H1 (cell line): ENCODE results near the gene AFF1. TPM values are rescaled to one million over a fixed set of nuclear protein-coding genes. Genes with fewer than 3 reads are reported as not detected.

ENCODE experiments used
- ASH2L ChIP-seq: fragments of 200-600, 300-600 bp; sonication (generic); IDR thresholded peaks from one replicate; pipeline ENCODE4 v1.7.1; 2017; ENCODE audit warnings: low read length
- BRCA1 ChIP-seq: IDR thresholded peaks from 2 replicates; pipeline ENCODE4 v1.6.1; 2012; ENCODE audit warnings: low read depth, low read length, improper control_type of control experiment
- CREB1 ChIP-seq: IDR thresholded peaks from 2 replicates; pipeline ENCODE4 v1.6.1; 2012; ENCODE audit warnings: inconsistent platforms
- EGR1 ChIP-seq: IDR thresholded peaks from 2 replicates; pipeline ENCODE4 v1.6.1; 2011; ENCODE audit warnings: low read depth, low read length, borderline replicate concordance
- KDM5A ChIP-seq: fragments of 200-600 bp; IDR thresholded peaks from 2 replicates; pipeline ENCODE4 v1.7.1; 2012; ENCODE audit warnings: mild to moderate bottlenecking, low read length, inconsistent platforms, mixed read lengths
- NRF1 ChIP-seq: IDR thresholded peaks from 2 replicates; pipeline ENCODE4 v1.6.1; 2011; ENCODE audit warnings: mild to moderate bottlenecking, low read depth, low read length, improper control_type of control experiment
- PHF8 ChIP-seq: fragments of 200-600 bp; sonication (generic); conservative IDR thresholded peaks from 2 replicates; pipeline ENCODE4 v1.7.1; 2012; ENCODE audit warnings: low read depth, mild to moderate bottlenecking, inconsistent platforms, low read length, moderate library complexity
- SAP30 ChIP-seq: fragments of 300-600 bp; sonication (generic); IDR thresholded peaks from 2 replicates; pipeline ENCODE4 v1.7.1; 2012; ENCODE audit warnings: low read length, moderate library complexity, mild to moderate bottlenecking, inconsistent platforms; ENCODE audit not compliant: insufficient read depth, insufficient replicate concordance
- SIRT6 ChIP-seq: IDR thresholded peaks from one replicate; pipeline ENCODE4 v1.7.1; 2012; ENCODE audit warnings: low read length, inconsistent platforms
- TAF1 ChIP-seq: IDR thresholded peaks from 2 replicates; pipeline ENCODE4 v1.6.1; 2011; ENCODE audit warnings: mild to moderate bottlenecking, low read depth, low read length
- YY1 ChIP-seq: IDR thresholded peaks from 2 replicates; pipeline ENCODE4 v1.6.1; 2011; ENCODE audit warnings: low read depth, mild to moderate bottlenecking, low read length
- polyA plus RNA-seq, 7 experiments: library from polyadenylated mRNA; depleted of rRNA in 3 of 7; stranded (reverse) in 5 of 7; unstranded in 2 of 7; fragments of >200 nt in 5 of 7; fragments of 200-250 nt in 2 of 7; gene quantifications; 1 replicate in 5 of 7; 2 replicates in 1 of 7; 4 replicates in 1 of 7; pipeline versions ENCODE4 v1.2.1 to v1.2.3, GENCODE V29; 2011 to 2013; ENCODE audit warnings: missing spikeins in 2 of 7, mixed read lengths in 2 of 7
- total RNA-seq: library from RNA; stranded (reverse); fragmentation: NEBNext Ultra II Directional; extraction: Animal tissue kit (Norgen Biotek cat#: 25700); gene quantifications from 2 replicates; pipeline ENCODE4 v1.2.1, GENCODE V29; 2021
- TF ChIP-seq, protein P1 (sequence below): IDR thresholded peaks from 2 replicates; pipeline ENCODE4 v1.6.1; 2012; ENCODE audit warnings: inconsistent platforms
- TF ChIP-seq, protein P2 (sequence below): IDR thresholded peaks from 2 replicates; pipeline ENCODE4 v1.6.1; 2011; ENCODE audit warnings: low read length, improper control_type of control experiment

Gene AFF1
- total and polyA plus RNA-seq, 2 of the 8 experiments (the other 6 are each of a cell fraction or from before 2014, with no cell fraction given) = 14.8 to 85.5 TPM

DNA sequence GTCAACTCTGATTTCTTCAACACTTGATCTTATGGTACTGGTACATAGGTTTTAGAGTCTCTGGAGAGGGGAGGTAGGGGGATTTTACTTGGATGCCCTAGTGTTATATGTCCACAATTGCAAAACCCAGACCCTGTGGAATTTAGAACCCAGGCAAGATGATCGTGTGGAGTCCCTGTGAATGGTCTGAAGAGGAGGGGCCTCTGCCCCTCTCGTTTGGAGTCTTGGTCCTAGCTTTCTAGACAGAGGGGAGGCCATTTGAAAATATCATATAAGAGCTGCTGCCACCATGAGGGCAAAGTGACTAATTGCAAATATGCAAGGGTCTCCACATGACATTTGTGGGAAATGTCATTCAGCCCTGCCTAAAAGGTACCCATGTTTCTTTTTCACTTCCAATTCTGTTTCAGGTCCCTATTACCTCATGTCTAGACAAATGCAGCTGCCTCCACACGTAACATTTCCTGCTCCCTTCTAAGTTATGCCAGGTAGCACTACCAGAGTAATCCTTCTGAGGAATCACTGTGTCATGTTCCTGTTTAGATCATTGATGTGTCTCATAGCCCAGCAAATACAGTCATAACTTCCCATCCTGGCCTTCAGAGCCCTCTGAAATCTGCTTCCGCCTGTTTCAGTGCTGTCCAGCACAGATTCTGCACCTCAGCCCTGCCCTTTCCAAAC is 158.8 kb downstream of the AFF1 start (continued):
- TF ChIP-seq PHF8 = no peak
- no peak for TF ChIP-seq EGR1
- no peak for TF ChIP-seq TAF1
- TF ChIP-seq, protein P1, sequence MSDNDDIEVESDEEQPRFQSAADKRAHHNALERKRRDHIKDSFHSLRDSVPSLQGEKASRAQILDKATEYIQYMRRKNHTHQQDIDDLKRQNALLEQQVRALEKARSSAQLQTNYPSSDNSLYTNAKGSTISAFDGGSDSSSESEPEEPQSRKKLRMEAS = no peak
- no peak for TF ChIP-seq SAP30
- no peak for TF ChIP-seq BRCA1
- no peak for TF ChIP-seq KDM5A
- TF ChIP-seq CREB1 = no peak
- TF ChIP-seq ASH2L = no peak
- TF ChIP-seq SIRT6 = no peak
- no peak for TF ChIP-seq NRF1
- peak; percentile 61; the same call in 1 of the 2 replicates for TF ChIP-seq YY1
- TF ChIP-seq, protein P2, sequence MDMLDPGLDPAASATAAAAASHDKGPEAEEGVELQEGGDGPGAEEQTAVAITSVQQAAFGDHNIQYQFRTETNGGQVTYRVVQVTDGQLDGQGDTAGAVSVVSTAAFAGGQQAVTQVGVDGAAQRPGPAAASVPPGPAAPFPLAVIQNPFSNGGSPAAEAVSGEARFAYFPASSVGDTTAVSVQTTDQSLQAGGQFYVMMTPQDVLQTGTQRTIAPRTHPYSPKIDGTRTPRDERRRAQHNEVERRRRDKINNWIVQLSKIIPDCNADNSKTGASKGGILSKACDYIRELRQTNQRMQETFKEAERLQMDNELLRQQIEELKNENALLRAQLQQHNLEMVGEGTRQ = no peak
